Measurements from ENCODE around the gene DMXL2.

Gene DMXL2

DNA sequence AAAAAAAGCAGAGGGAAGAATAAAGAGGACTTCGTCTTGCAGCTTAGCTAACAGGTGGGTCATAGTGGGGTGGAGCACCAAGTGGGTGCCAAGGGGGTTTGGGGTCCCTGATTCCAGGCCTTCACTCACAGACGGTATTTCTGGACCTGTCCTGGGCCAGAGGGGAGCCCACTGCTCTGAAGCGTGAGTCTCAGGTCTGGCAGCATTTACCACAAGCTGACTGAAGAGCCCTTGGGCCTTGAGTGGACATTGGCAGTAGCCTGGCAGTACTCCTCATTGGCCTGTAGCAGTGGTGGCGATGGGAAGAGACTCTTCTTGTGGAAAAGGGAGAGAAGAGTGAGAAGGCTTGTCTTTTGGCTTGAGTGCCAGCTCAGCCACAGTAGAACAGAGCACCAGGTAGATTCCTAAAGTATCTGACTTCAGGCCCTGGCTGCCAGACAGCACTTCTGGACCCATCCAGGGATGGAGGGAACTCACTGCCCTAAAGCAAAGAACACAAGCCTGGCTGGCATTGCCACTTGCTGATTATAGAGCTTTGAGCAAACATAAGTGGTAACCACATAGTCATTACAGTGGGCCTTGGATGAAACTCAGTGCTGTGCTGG is 208.2 kb downstream of the DMXL2 start (continued):
- TF ChIP-seq ZNF558 (tag by site-specific recombination; IDR thresholded peaks at IDR 0.05) (no peak), WT1 (tag by site-specific recombination; IDR thresholded peaks at IDR 0.05) (no peak), ZBTB8A (tag by site-specific recombination; IDR thresholded peaks at IDR 0.05) (no peak), ZNF658 (tag by site-specific recombination; IDR thresholded peaks at IDR 0.05) (no peak), ZNF433 (tag by site-specific recombination; IDR thresholded peaks at IDR 0.05; ENCODE audit: low read depth) (no peak)
- TF ChIP-seq, protein P1, sequence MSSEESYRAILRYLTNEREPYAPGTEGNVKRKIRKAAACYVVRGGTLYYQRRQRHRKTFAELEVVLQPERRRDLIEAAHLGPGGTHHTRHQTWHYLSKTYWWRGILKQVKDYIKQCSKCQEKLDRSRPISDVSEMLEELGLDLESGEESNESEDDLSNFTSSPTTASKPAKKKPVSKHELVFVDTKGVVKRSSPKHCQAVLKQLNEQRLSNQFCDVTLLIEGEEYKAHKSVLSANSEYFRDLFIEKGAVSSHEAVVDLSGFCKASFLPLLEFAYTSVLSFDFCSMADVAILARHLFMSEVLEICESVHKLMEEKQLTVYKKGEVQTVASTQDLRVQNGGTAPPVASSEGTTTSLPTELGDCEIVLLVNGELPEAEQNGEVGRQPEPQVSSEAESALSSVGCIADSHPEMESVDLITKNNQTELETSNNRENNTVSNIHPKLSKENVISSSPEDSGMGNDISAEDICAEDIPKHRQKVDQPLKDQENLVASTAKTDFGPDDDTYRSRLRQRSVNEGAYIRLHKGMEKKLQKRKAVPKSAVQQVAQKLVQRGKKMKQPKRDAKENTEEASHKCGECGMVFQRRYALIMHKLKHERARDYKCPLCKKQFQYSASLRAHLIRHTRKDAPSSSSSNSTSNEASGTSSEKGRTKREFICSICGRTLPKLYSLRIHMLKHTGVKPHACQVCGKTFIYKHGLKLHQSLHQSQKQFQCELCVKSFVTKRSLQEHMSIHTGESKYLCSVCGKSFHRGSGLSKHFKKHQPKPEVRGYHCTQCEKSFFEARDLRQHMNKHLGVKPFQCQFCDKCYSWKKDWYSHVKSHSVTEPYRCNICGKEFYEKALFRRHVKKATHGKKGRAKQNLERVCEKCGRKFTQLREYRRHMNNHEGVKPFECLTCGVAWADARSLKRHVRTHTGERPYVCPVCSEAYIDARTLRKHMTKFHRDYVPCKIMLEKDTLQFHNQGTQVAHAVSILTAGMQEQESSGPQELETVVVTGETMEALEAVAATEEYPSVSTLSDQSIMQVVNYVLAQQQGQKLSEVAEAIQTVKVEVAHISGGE (tag by site-specific recombination; conservative IDR thresholded peaks at IDR 0.05; ENCODE audit: low read depth): no peak
- TF ChIP-seq, protein P2, sequence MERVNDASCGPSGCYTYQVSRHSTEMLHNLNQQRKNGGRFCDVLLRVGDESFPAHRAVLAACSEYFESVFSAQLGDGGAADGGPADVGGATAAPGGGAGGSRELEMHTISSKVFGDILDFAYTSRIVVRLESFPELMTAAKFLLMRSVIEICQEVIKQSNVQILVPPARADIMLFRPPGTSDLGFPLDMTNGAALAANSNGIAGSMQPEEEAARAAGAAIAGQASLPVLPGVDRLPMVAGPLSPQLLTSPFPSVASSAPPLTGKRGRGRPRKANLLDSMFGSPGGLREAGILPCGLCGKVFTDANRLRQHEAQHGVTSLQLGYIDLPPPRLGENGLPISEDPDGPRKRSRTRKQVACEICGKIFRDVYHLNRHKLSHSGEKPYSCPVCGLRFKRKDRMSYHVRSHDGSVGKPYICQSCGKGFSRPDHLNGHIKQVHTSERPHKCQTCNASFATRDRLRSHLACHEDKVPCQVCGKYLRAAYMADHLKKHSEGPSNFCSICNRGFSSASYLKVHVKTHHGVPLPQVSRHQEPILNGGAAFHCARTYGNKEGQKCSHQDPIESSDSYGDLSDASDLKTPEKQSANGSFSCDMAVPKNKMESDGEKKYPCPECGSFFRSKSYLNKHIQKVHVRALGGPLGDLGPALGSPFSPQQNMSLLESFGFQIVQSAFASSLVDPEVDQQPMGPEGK (tag by site-specific recombination; IDR thresholded peaks at IDR 0.05): no peak

DNA sequence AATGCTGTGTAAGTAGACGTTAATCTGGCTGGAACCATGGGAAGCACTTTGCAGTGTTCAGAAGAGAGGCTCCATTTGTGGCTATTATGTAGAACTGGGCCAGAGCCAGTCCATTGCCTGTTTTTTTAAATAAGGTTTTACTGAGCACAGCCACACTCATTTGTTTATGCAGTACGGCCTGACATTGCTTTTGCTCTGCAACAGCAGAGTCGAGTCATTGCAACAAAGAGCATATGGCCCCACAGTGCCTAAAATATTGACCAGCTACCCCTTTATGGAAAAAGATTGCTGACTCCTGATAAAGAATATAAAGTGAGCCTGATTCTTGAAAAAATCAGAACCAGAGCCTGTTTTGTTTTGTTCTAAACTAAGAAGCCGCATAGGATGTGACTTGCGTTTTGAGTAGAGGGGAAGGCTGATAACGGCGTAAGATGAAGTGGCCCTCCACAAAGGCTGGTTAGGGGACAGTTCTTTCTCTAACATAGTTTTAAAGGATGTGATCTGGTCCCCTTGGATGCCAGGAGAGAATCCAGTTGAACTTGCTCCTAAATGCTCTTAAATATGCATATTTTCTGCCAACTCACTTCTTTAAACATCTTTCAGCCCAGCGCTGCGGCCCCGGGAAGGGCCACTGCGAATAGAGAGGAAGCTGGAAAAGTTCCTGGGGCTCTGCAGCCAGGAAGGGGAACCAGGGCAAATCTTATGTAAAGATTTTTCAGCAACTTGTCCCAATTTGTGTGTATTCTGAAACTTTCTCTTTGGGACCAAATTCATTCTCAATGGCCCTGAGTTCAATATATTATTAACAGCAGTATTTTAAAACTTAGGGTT is 216.7 kb downstream of the DMXL2 start:
- POLR2A ChIA-PET: no interaction called here
- Histone ChIP-seq H3K9me3 (ENCODE audit: control insufficient read depth, insufficient read depth, low read depth, low read length) (no peaks in the 10 kb centered on the region), H3K36me3 (ENCODE audit: control insufficient read depth in 2 of 2, insufficient read depth in 1 of 2, low read length in 2 of 2) (no peaks in the 10 kb centered on the region), H3K4me1 (ENCODE audit: control insufficient read depth, insufficient read depth, low read length) (no peaks in the 10 kb centered on the region), H3K27ac (ENCODE audit: extremely low read depth, low read depth, low read length) (no peak overlapping the region), H3K4me3 (ENCODE audit: low read depth, low read length) (no peak overlapping the region)
- TF ChIP-seq HOXC10 (CRISPR knock-in tag; IDR thresholded peaks at IDR 0.05) (no peak), ZNF670 (tag by site-specific recombination; IDR thresholded peaks at IDR 0.05; ENCODE audit: low read depth) (no peak)
- TF ChIP-seq, protein P3, sequence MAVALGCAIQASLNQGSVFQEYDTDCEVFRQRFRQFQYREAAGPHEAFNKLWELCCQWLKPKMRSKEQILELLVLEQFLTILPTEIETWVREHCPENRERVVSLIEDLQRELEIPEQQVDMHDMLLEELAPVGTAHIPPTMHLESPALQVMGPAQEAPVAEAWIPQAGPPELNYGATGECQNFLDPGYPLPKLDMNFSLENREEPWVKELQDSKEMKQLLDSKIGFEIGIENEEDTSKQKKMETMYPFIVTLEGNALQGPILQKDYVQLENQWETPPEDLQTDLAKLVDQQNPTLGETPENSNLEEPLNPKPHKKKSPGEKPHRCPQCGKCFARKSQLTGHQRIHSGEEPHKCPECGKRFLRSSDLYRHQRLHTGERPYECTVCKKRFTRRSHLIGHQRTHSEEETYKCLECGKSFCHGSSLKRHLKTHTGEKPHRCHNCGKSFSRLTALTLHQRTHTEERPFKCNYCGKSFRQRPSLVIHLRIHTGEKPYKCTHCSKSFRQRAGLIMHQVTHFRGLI (tag by site-specific recombination; IDR thresholded peaks at IDR 0.05): no peak
- TF ChIP-seq, protein P4, sequence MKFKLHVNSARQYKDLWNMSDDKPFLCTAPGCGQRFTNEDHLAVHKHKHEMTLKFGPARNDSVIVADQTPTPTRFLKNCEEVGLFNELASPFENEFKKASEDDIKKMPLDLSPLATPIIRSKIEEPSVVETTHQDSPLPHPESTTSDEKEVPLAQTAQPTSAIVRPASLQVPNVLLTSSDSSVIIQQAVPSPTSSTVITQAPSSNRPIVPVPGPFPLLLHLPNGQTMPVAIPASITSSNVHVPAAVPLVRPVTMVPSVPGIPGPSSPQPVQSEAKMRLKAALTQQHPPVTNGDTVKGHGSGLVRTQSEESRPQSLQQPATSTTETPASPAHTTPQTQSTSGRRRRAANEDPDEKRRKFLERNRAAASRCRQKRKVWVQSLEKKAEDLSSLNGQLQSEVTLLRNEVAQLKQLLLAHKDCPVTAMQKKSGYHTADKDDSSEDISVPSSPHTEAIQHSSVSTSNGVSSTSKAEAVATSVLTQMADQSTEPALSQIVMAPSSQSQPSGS (tag by site-specific recombination; IDR thresholded peaks at IDR 0.05; ENCODE audit: low read depth): no peak
- CTCF ChIA-PET: interaction anchor here (1.0 to 5.2 kb wide), 3 partner anchors 93 to 243 kb away, joined by 3 to 46 read pairs (median 4); no protein-coding TSS in a partner anchor
